Aorta (tissue), 5 donors: ENCODE results near the gene TRMT61A. TPM values are rescaled to one million over a fixed set of nuclear protein-coding genes. Genes with fewer than 3 reads are reported as not detected.

Experiments used
- ATAC-seq: fragments of 200-7000 bp; cut with Tn5 transposase; one replicate; pipeline ENCODE4 v1.9.1; 2022; ENCODE audit warnings: moderate library complexity; ENCODE audit not compliant: low FRiP score
- DNase-seq, 2 donors: peaks; one replicate each; pipeline ENCODE4 v3.0.0-alpha.2; 2020
- H3K27ac ChIP-seq, 2 donors: one replicate each; pipeline ENCODE4 v1.5.1; 2013; ENCODE audit warnings: low read length in 2 of 2, mild to moderate bottlenecking in 2 of 2, moderate library complexity in 2 of 2, control low read depth in 1 of 2, inconsistent platforms in 1 of 2, low read depth in 1 of 2
- H3K27me3 ChIP-seq, 2 donors: one replicate each; pipeline ENCODE4 v1.6.1; 2013; ENCODE audit warnings: control low read depth in 1 of 2, low read length in 1 of 2, mild to moderate bottlenecking in 1 of 2, moderate library complexity in 1 of 2; ENCODE audit not compliant: insufficient read depth in 2 of 2, control insufficient read depth in 1 of 2
- H3K36me3 ChIP-seq, 2 donors: one replicate each; pipeline ENCODE4 v1.6.1; 2013; ENCODE audit warnings: control low read depth in 1 of 2, low read length in 1 of 2, mild to moderate bottlenecking in 1 of 2; ENCODE audit not compliant: insufficient read depth in 2 of 2, control insufficient read depth in 1 of 2
- H3K4me1 ChIP-seq, 2 donors: one replicate each; pipeline ENCODE4 v1.6.1; 2013; ENCODE audit warnings: low read length in 2 of 2, control low read depth in 1 of 2, mild to moderate bottlenecking in 1 of 2, moderate library complexity in 1 of 2; ENCODE audit not compliant: insufficient read depth in 2 of 2, control insufficient read depth in 1 of 2
- H3K4me3 ChIP-seq, 2 donors: one replicate each; pipeline ENCODE4 v1.5.1; 2013; ENCODE audit warnings: low read length in 2 of 2, control low read depth in 1 of 2, mild to moderate bottlenecking in 1 of 2
- H3K9me3 ChIP-seq: one replicate; pipeline ENCODE4 v1.6.1; 2013; ENCODE audit warnings: mild to moderate bottlenecking, low read length; ENCODE audit not compliant: control insufficient read depth
- WGBS, 2 donors: extraction: QIAGEN DNeasy Blood & Tissue Kit; methylation state at CpG; one replicate each; pipeline ENCODE4 v1.1.7; 2013; 5-methylcytosine and 5-hydroxymethylcytosine counted together
- intact Hi-C, 2 donors: fragments of 100-400 bp; cut with DNase I; formaldehyde crosslinking; loops; one replicate each; pipeline versions ENCODE4 v1.14.2 to v1.15.0; 2022
- polyA plus RNA-seq, 2 donors: library from polyadenylated mRNA; stranded (reverse); fragments of 200-250 nt; gene quantifications; one replicate each; pipeline ENCODE4 v1.2.3, GENCODE V29; 2013
- total RNA-seq, 2 donors: library from RNA; stranded (reverse); fragmentation: NEBNext Ultra II Directional; extraction: Animal tissue kit (Norgen Biotek cat#: 25700); gene quantifications; one replicate each; pipeline ENCODE4 v1.2.1, GENCODE V29; 2021
- donor health status: healthy with polysubstance abuse.
- donor health status: Bipolar disorder and iron deficiency.
- donor health status: DM: no; HTN: no; CAD: no.
- donor health status: DM: no; HTN: no; CAD: no.
- donor health status: DM: yes; HTN: yes; CAD: no.

The TRMT61A gene
- total and polyA plus RNA-seq, 4 donors, result 6.4 to 12.4 (median 11.6) TPM

- no peaks in the 10 kb centered on the region for H3K27me3 ChIP-seq
- H3K9me3 ChIP-seq, result no peaks in the 10 kb centered on the region
- WGBS, 2 donors, result 49 to 50% methylated on average over 41 to 42 of the region's 42 CpGs
- H3K27ac ChIP-seq, result peak overlapping the region in 1 of 2 donors; percentile 14
- ATAC-seq (no peak), DNase-seq (peak in 1 of 2 donors; percentile 53)
- H3K36me3 ChIP-seq, result no peaks in the 10 kb centered on the region
- peak overlapping the region; percentile 10 to 73 for H3K4me3 ChIP-seq
- intact Hi-C loops, result no loop called here
- no peaks in the 10 kb centered on the region for H3K4me1 ChIP-seq
These were observed 678 bp downstream of the TRMT61A start for GRCh38 chr14:103529383-103530365.

GRCh38 chr14:103530390-103530789 is 1.4 kb downstream of the TRMT61A start:
- DNase-seq, result peak in 1 of 2 donors; percentile 46
- ATAC-seq, result no peak
- Histone ChIP-seq H3K9me3 (no peaks in the 10 kb centered on the region), H3K4me1 (no peaks in the 10 kb centered on the region), H3K36me3 (no peaks in the 10 kb centered on the region), H3K4me3 (no peak overlapping the region), H3K27me3 (no peaks in the 10 kb centered on the region), H3K27ac (no peak overlapping the region)
- intact Hi-C loops, result no loop called here
- 49 to 60% methylated on average over 7 of the region's 7 CpGs for WGBS, 2 donors

GRCh38 chr14:103530831-103531230 is 1.8 kb downstream of the TRMT61A start:
- H3K27ac ChIP-seq, result no peak overlapping the region
- no peaks in the 10 kb centered on the region for H3K36me3 ChIP-seq
- no peaks in the 10 kb centered on the region for H3K9me3 ChIP-seq
- no peak overlapping the region for H3K4me3 ChIP-seq
- no peaks in the 10 kb centered on the region for H3K4me1 ChIP-seq
- H3K27me3 ChIP-seq, result no peaks in the 10 kb centered on the region
- 89 to 92% methylated on average over 11 of the region's 11 CpGs for WGBS, 2 donors
- DNase-seq (peak in 1 of 2 donors; percentile 40), ATAC-seq (no peak)
- intact Hi-C loops, result no loop called here

- Histone ChIP-seq H3K4me1 (no peaks in the 10 kb centered on the region), H3K9me3 (no peaks in the 10 kb centered on the region), H3K4me3 (no peak overlapping the region), H3K27me3 (no peaks in the 10 kb centered on the region), H3K36me3 (no peaks in the 10 kb centered on the region), H3K27ac (no peak overlapping the region)
- DNase-seq, result no peak
- ATAC-seq, result no peak
- WGBS, 2 donors, result 87 to 88% methylated on average over 15 of the region's 15 CpGs
- intact Hi-C loops, result no loop called here
These were observed 2.6 kb downstream of the TRMT61A start for GRCh38 chr14:103531421-103532215.

GRCh38 chr14:103532216-103533136 is 3.5 kb downstream of the TRMT61A start:
- no peak overlapping the region for H3K27ac ChIP-seq
- no peak for ATAC-seq
- H3K27me3 ChIP-seq, result no peaks in the 10 kb centered on the region
- DNase-seq, result no peak
- WGBS, 2 donors, result 85% methylated on average over 32 of the region's 32 CpGs
- H3K4me3 ChIP-seq, result no peak overlapping the region
- H3K9me3 ChIP-seq, result no peaks in the 10 kb centered on the region
- intact Hi-C loops, result no loop called here
- no peaks in the 10 kb centered on the region for H3K36me3 ChIP-seq
- H3K4me1 ChIP-seq, result no peaks in the 10 kb centered on the region

- intact Hi-C loops, result no loop called here
- DNase-seq, result peak in 1 of 2 donors; percentile 60
- Histone ChIP-seq H3K4me3 (no peak overlapping the region), H3K27ac (no peak overlapping the region), H3K36me3 (no peaks in the 10 kb centered on the region), H3K27me3 (no peaks in the 10 kb centered on the region), H3K4me1 (no peaks in the 10 kb centered on the region), H3K9me3 (no peaks in the 10 kb centered on the region)
- 63 to 74% methylated on average over 23 of the region's 23 CpGs for WGBS, 2 donors
- ATAC-seq, result no peak
These were observed 4.4 kb downstream of the TRMT61A start for GRCh38 chr14:103533137-103533998.

- intact Hi-C loops, result no loop called here
- Histone ChIP-seq H3K27ac (no peak overlapping the region), H3K9me3 (no peaks in the 10 kb centered on the region), H3K36me3 (no peaks in the 10 kb centered on the region), H3K27me3 (no peaks in the 10 kb centered on the region), H3K4me1 (no peaks in the 10 kb centered on the region), H3K4me3 (no peak overlapping the region)
- DNase-seq (no peak), ATAC-seq (no peak)
- 84 to 90% methylated on average over 25 of the region's 25 CpGs for WGBS, 2 donors
These were observed 5.1 kb downstream of the TRMT61A start for GRCh38 chr14:103533999-103534575.
